SKM-1 treated with dmso at 0.1 percent for 144 hours (cell line): ENCODE data around the gene LTC4S.
"Not testable (repeated sequence)": the region's sequence is repeated elsewhere in the genome, so short reads cannot be mapped to it uniquely, and the experiment has no call there.

Experiments
- DNase-seq: peaks from one replicate; lab custom pipeline; 2025; ENCODE audit not compliant: unreplicated experiment; lab: John Stamatoyannopoulos, UW

The LTC4S gene

GRCh38 chr5:179793468-179794139 is at the start of gene LTC4S:
TSS of gene LTC4S (plus strand) at chr5:179793986. CDS start at chr5:179794081, 95 bp downstream.
- peak; percentile 90 for DNase-seq

- DNase-seq, result not testable (repeated sequence)
Measured at GRCh38 chr5:179744106-179744505, 49.7 kb upstream of the LTC4S start.

GRCh38 chr5:179746872-179747271 is 46.9 kb upstream of the LTC4S start:
- DNase-seq, result no peak

- no peak for DNase-seq
Measured at GRCh38 chr5:179747811-179748210, 46.0 kb upstream of the LTC4S start.

DNA sequence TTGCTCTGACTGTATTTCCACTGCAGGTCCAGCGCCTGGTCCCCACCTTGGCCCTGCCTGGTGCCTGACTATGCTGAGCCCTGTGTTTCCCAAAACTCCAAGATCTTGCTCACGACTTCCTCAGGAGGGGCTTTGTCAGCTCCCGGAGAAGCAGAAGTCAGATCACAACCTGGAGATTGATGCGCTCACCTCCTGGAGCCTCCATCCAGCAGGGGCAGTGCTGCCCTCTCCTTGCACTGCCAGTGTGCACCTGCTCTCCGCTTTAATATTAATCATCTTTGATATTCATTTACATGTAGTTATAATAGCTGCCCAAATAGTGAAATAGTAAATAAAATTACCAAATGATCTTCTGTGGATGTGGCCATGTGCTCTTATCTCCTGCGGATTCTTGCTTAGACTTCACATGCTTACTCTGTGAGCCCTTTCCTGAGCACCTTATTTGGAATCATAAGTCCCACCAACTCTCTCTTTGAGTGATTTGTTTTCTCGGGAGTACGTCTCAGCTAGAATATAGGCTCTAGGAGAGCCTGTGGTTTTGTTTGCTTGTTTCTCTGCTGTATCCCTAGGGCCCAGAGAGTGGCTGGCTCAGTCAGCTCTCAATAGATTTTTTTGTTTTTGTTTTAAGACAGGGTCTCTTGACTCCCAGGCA is 43.8 kb upstream of the LTC4S start:
- DNase-seq, result no peak

DNA sequence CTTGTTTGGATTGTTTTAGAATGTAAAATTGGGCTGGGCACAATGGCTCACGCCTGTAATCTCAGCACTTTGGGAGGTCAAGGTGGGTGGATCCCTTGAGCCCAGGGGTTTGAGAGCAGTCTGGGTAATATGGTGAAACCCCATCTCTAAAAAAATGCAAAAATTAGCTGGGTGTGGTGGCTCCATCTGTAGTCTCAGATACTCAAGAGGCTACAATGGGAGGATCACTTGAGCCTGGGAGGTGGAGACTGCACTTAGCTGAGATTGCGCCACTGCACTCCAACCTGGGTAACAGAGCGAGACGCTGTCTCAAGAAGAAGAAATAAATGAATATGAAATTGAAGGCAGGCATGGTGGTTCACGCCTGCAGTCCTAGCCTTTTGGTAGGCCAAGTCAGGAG is 39.8 kb upstream of the LTC4S start:
- DNase-seq, result no peak

DNA sequence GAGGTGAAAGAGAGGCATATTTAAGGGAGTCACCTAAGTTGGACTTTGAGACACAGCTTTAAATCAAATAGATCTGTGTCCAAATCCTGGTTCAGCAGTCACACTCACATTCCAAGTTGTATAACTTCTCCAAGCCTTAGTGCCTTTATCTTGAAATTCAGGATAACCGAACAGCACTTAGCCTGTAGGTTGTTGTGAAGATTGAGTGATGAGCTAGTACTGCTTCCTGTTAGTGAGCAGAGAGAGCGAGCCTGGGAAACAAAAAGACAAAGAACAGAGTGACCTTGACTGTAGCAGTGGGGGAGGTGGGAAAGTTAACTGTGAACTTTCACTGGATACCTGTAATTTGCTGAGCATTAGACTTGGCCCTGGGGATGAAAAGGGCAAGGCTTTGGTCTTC is 38.8 kb upstream of the LTC4S start:
- DNase-seq, result no peak

- DNase-seq, result peak; percentile 52
Measured at GRCh38 chr5:179758955-179759354, 34.8 kb upstream of the LTC4S start.

DNA sequence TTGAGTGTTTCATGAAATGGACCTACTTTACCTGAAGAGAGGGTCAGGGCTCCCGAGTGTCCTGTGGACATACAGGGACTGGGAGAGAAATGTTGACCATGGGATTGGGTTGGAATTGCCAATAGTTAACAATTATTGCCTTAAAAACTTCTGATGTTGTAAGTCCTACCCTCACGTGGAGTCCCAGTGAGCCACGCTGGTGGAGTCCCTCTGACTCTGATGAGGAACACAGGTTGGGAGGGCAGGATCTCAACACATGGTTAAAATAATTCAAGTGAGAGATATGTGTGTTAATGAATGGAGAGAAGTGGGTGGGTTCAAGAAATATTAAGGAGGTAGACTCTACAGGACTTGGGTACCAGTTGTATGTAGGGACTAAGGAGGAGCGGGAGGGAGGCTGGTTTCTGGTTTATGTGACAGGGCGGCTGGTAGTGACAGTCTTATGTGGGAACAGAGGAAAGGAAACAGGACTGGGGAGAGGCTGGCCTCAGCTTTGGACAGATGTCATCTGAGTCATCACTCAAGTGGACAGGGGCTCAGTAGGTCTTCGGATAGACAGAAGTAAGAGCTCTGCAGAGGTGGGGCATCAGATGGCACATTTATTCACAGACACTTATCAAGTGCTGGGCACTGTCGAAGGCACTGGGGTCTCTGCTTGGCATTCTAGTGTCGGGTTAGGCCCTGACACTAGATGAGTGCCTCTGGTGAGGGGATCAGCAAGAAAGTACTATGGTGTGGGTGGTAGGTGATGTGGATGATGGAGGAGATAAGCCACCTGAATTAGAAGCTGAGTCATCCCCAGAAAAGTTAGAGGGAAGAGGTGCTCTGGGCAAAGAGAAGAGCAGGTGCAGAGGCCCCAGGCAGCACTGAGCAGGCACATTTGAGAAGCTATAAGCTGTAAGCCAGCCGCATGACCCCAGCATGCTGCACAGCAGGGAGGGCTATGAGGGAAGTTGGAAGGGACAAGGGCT is 33.9 kb upstream of the LTC4S start:
- DNase-seq, result no peak

GRCh38 chr5:179762079-179762780 is 31.6 kb upstream of the LTC4S start:
- DNase-seq, result peak; percentile 77

GRCh38 chr5:179762781-179763176 is 31.0 kb upstream of the LTC4S start:
- no peak for DNase-seq

DNA sequence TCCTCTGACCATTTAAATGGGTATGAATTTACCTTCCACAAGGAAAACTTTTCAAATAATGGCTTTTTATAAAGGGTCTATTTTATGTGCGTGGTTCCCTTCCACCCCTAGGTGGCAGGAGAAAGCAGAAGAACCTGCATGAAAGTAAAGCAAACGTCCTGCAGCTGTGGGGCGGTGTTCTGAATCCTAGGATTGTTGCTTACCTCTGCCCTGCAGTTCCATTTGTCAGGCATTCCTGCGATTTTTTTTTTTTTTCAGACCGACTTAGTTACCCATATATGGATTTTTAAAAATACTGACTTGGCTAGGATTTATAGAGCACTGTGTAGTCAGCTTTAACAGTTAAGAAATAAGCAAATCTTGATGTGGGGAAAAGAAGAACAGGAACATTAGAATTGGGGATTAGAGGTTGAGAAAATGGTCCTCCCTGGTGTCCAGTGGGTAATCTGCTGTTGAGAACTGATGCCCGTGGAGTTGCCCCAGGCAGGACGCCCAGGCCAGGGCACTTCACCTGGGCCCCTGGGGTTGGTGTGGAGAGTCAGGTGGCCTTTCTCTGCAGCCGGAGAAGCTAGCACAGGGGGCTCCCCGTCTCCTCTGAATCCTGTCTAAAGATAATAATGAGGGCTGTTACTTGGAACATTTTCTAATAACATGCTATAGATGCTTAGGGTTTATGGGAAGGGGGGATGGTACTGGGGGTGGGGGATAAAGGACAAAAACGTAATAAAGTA is 30.4 kb upstream of the LTC4S start:
- DNase-seq, result peak; percentile 61

GRCh38 chr5:179764056-179764455 is 29.7 kb upstream of the LTC4S start:
- no peak for DNase-seq

GRCh38 chr5:179765400-179765799 is 28.4 kb upstream of the LTC4S start:
- DNase-seq, result no peak

GRCh38 chr5:179766021-179766725 is 27.6 kb upstream of the LTC4S start:
- no peak for DNase-seq

- no peak for DNase-seq
Measured at GRCh38 chr5:179766726-179767455, 26.9 kb upstream of the LTC4S start.

- DNase-seq, result no peak
Measured at GRCh38 chr5:179767496-179768100, 26.2 kb upstream of the LTC4S start.

GRCh38 chr5:179768326-179769085 is 25.3 kb upstream of the LTC4S start:
- no peak for DNase-seq
